MCF 10A (cell line): ENCODE measurements around the gene PTPRN2. TPM values are rescaled to one million over a fixed set of nuclear protein-coding genes. Genes with fewer than 3 reads are reported as not detected.

ENCODE experiments used
- BruUV-seq: library from RNA; stranded (reverse); fragments of 400-500 nt; replicated peaks from 2 replicates; lab custom pipeline; 2021; lab: Mats Ljungman, UMichigan
- CTCF ChIA-PET: fragments of 300-600 bp; sonication (Branson Sonifier 250); formaldehyde crosslinking; extraction: SDS; loops from one replicate; lab custom pipeline; 2021; ENCODE audit warnings: antibody characterized with exemption, inconsistent platforms; lab: Yijun Ruan, JAX
- POLR2A ChIA-PET: fragments of 300-600, 350-650 bp; sonication (Branson Sonifier 250); formaldehyde crosslinking; extraction: SDS; loops from one replicate; lab custom pipeline; 2020; ENCODE audit warnings: antibody characterized with exemption, inconsistent platforms; lab: Yijun Ruan, JAX
- DNase-seq: peaks from one replicate; pipeline ENCODE4 v3.0.0-alpha.2; 2018; ENCODE audit not compliant: unreplicated experiment
- H3K27ac Mint-ChIP-seq: one replicate; pipeline ENCODE4 v1.8.0; 2022; ENCODE audit warnings: mild to moderate bottlenecking, low read depth, mixed read lengths; ENCODE audit not compliant: unreplicated experiment
- H3K27me3 Mint-ChIP-seq: one replicate; pipeline ENCODE4 v1.8.0; 2022; ENCODE audit warnings: mixed read lengths; ENCODE audit not compliant: insufficient read depth, unreplicated experiment
- H3K36me3 Mint-ChIP-seq: one replicate; pipeline ENCODE4 v1.8.0; 2022; ENCODE audit warnings: mild to moderate bottlenecking, moderate library complexity, mixed read lengths; ENCODE audit not compliant: insufficient read depth, unreplicated experiment
- H3K4me1 Mint-ChIP-seq: one replicate; pipeline ENCODE4 v1.8.0; 2022; ENCODE audit warnings: mixed read lengths; ENCODE audit not compliant: insufficient read depth, unreplicated experiment
- H3K4me3 Mint-ChIP-seq: one replicate; pipeline ENCODE4 v1.8.0; 2022; ENCODE audit warnings: mild to moderate bottlenecking, moderate library complexity, mixed read lengths; ENCODE audit not compliant: unreplicated experiment
- H3K9me3 Mint-ChIP-seq: one replicate; pipeline ENCODE4 v1.8.0; 2022; ENCODE audit warnings: mixed read lengths; ENCODE audit not compliant: unreplicated experiment
- intact Hi-C: fragments of 100-400 bp; cut with micrococcal nuclease; formaldehyde crosslinking; loops from 2 replicates; pipeline ENCODE4 v1.14.1; 2022
- total RNA-seq: library from RNA; stranded (reverse); gene quantifications from 2 replicates; pipeline ENCODE4 v1.2.3, GENCODE V29; 2022
- TF ChIP-seq, protein P1 (sequence below): fragments of 200-600 bp; IDR thresholded peaks from one replicate; pipeline ENCODE4 v1.8.0; 2022; ENCODE audit warnings: antibody characterized with exemption, mild to moderate bottlenecking; ENCODE audit not compliant: unreplicated experiment

The PTPRN2 gene
- total RNA-seq, 1 experiment from 2014 or later, result 4.5 TPM

DNA sequence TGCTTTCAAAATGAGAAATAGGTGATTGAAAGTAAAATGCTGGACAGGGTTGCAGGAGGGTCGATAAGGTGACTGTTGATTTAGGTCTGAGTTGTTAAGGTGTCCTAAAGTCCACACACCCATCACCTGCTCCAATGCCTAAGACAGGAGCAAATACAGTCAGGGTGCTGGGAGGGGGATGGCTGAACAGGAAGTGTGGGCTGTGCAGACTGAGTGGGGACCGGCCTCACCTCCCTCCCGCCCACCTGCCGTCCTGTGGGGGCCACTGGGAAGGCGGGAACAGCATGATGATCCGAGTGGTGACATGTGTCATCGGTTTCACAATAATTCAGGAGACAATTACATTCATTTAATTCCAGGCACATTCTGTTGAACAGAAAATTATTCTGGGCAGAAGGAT is 990.1 kb downstream of the PTPRN2 start:
- POLR2A ChIA-PET, result no interaction called here
- CTCF ChIA-PET, result no interaction called here
- intact Hi-C loops, result no loop called here
- TF ChIP-seq, protein P1, sequence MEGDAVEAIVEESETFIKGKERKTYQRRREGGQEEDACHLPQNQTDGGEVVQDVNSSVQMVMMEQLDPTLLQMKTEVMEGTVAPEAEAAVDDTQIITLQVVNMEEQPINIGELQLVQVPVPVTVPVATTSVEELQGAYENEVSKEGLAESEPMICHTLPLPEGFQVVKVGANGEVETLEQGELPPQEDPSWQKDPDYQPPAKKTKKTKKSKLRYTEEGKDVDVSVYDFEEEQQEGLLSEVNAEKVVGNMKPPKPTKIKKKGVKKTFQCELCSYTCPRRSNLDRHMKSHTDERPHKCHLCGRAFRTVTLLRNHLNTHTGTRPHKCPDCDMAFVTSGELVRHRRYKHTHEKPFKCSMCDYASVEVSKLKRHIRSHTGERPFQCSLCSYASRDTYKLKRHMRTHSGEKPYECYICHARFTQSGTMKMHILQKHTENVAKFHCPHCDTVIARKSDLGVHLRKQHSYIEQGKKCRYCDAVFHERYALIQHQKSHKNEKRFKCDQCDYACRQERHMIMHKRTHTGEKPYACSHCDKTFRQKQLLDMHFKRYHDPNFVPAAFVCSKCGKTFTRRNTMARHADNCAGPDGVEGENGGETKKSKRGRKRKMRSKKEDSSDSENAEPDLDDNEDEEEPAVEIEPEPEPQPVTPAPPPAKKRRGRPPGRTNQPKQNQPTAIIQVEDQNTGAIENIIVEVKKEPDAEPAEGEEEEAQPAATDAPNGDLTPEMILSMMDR, result no peak
- Mint-ChIP-seq H3K36me3 (peaks cover 5% of the 10 kb centered on the region), H3K4me1 (no peaks in the 10 kb centered on the region), H3K27me3 (no peaks in the 10 kb centered on the region), H3K27ac (no peak overlapping the region), H3K4me3 (no peak overlapping the region), H3K9me3 (peaks cover 7% of the 10 kb centered on the region)
- DNase-seq, result no peak
- BruUV-seq, result no TSS peak

DNA sequence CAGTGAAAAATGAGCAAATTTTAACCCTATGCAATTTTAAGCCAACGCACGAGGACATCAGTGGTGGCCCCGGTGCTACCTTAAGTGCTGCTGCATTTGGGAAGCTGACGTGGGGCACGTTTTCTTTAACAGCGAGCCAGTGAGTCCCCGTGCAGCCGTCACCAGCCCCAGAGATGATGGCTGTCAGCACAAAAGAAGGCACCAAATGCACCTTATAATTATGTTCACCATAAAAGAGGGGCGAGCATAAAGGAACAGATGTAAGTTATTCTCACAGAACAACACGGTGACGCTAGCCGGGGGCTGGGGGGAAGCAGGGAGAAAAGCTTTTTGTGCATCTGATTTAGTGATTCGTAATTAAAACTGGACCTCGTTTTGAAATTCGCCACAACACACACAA is 990.7 kb downstream of the PTPRN2 start:
- no peak overlapping the region for H3K27ac Mint-ChIP-seq
- ChIA-PET CTCF (no interaction called here), POLR2A (no interaction called here)
- BruUV-seq, result no TSS peak
- H3K4me3 Mint-ChIP-seq, result no peak overlapping the region
- no peak for DNase-seq
- peaks cover 14% of the 10 kb centered on the region for H3K9me3 Mint-ChIP-seq
- H3K27me3 Mint-ChIP-seq, result no peaks in the 10 kb centered on the region
- no peaks in the 10 kb centered on the region for H3K4me1 Mint-ChIP-seq
- H3K36me3 Mint-ChIP-seq, result peaks cover 10% of the 10 kb centered on the region
- intact Hi-C loops, result no loop called here
- TF ChIP-seq, protein P1, result no peak

DNA sequence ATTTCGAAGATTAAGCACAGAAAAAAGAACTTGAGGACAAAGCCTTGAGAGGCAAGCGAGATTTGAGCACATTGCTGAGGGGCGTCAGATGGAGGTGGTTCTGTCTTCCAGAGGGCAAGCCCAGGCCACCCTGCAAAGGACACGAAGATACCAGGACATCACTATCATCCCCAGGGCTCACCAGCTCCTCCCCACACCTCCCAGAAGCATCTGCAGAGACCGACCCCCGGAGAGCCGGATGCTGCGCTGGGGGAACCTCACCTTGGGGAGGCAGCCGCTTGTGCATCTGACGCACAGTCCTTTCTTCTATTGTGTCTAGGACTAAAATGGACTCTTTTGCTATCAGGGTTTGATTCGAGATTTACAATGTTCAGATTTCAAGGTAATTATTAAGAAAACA is 991.2 kb downstream of the PTPRN2 start:
- no TSS peak for BruUV-seq
- DNase-seq, result no peak
- Mint-ChIP-seq H3K27ac (no peak overlapping the region), H3K36me3 (peaks cover 11% of the 10 kb centered on the region), H3K4me3 (no peak overlapping the region), H3K27me3 (no peaks in the 10 kb centered on the region), H3K4me1 (no peaks in the 10 kb centered on the region), H3K9me3 (peaks cover 18% of the 10 kb centered on the region)
- intact Hi-C loops, result no loop called here
- TF ChIP-seq, protein P1, result no peak
- ChIA-PET CTCF (no interaction called here), POLR2A (no interaction called here)

DNA sequence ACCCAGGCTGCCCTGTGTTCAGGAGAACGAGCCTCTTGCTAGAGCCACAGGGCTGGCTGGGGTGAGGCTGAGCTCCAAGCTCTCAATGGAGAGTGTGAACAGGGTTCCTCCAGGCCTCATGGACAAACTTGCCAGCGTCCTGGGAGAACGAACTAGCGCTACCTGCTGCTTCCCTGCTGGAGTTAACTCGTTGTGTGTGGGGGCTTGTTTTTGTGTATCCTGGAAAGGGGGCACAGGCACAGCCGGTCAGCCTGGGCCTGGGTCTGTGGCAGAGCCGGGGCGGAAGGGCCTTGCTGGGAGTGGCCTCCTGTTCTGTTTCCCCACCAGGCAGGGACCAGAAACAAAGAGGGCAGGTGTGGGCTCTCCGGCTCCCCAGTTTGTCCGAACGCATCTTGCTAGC is 991.6 kb downstream of the PTPRN2 start:
- BruUV-seq, result no TSS peak
- TF ChIP-seq, protein P1, result no peak
- Mint-ChIP-seq H3K4me1 (no peaks in the 10 kb centered on the region), H3K27me3 (no peaks in the 10 kb centered on the region), H3K4me3 (no peak overlapping the region), H3K36me3 (peaks cover 11% of the 10 kb centered on the region), H3K27ac (no peak overlapping the region), H3K9me3 (peaks cover 22% of the 10 kb centered on the region)
- POLR2A ChIA-PET, result no interaction called here
- intact Hi-C loops, result no loop called here
- DNase-seq, result no peak
- CTCF ChIA-PET, result no interaction called here
